Measurements from ENCODE around the gene PAX5.

PAX5 gene

GRCh38 chr9:36901528-36901927 lies 132.5 kb downstream of the PAX5 start:
- no peak for DNase-seq (ENCODE audit: low spot score)

- DNase-seq (ENCODE audit: low spot score) = no peak
Observed at GRCh38 chr9:36900856-36901220, 133.2 kb downstream of the PAX5 start.

GRCh38 chr9:36900136-36900855 lies 133.8 kb downstream of the PAX5 start:
- no peak for DNase-seq (ENCODE audit: low spot score)

- no peak for DNase-seq (ENCODE audit: low spot score)
Observed at GRCh38 chr9:36899406-36899805, 134.7 kb downstream of the PAX5 start.

- no peak for DNase-seq (ENCODE audit: low spot score)
Observed at GRCh38 chr9:36898431-36899020, 135.5 kb downstream of the PAX5 start.

GRCh38 chr9:36897478-36897877 lies 136.6 kb downstream of the PAX5 start:
- DNase-seq (ENCODE audit: low spot score) = no peak

- DNase-seq (ENCODE audit: low spot score) = no peak
Observed at GRCh38 chr9:36897019-36897418, 137.0 kb downstream of the PAX5 start.

GRCh38 chr9:36896296-36896695 lies 137.8 kb downstream of the PAX5 start:
- no peak for DNase-seq (ENCODE audit: low spot score)

- DNase-seq (ENCODE audit: low spot score) = no peak
Observed at GRCh38 chr9:36895744-36896260, 138.3 kb downstream of the PAX5 start.

GRCh38 chr9:36894695-36895310 lies 139.3 kb downstream of the PAX5 start:
- DNase-seq (ENCODE audit: low spot score) = no peak

GRCh38 chr9:36893911-36894310 lies 140.2 kb downstream of the PAX5 start:
- DNase-seq (ENCODE audit: low spot score) = no peak

- no peak for DNase-seq (ENCODE audit: low spot score)
Observed at GRCh38 chr9:36893184-36893583, 140.9 kb downstream of the PAX5 start.

- DNase-seq (ENCODE audit: low spot score) = no peak
Observed at GRCh38 chr9:36892279-36892678, 141.8 kb downstream of the PAX5 start.

GRCh38 chr9:36891341-36891811 lies 142.7 kb downstream of the PAX5 start:
- no peak for DNase-seq (ENCODE audit: low spot score)

- DNase-seq (ENCODE audit: low spot score) = no peak
Observed at GRCh38 chr9:36889844-36890243, 144.2 kb downstream of the PAX5 start.

- no peak for DNase-seq (ENCODE audit: low spot score)
Observed at GRCh38 chr9:36888551-36888950, 145.5 kb downstream of the PAX5 start.

- no peak for DNase-seq (ENCODE audit: low spot score)
Observed at GRCh38 chr9:36884721-36885120, 149.3 kb downstream of the PAX5 start.

- DNase-seq (ENCODE audit: low spot score) = no peak
Observed at GRCh38 chr9:36882594-36882993, 151.5 kb downstream of the PAX5 start.

- no peak for DNase-seq (ENCODE audit: low spot score)
Observed at GRCh38 chr9:36881743-36882441, 152.2 kb downstream of the PAX5 start.

GRCh38 chr9:36881316-36881715 lies 152.8 kb downstream of the PAX5 start:
- no peak for DNase-seq (ENCODE audit: low spot score)

- DNase-seq (ENCODE audit: low spot score) = no peak
Observed at GRCh38 chr9:36880075-36880474, 154.0 kb downstream of the PAX5 start.

Measured in hepatic stellate cell (primary cell).